ENCODE results near the gene CCL26. TPM values are rescaled to one million over a fixed set of nuclear protein-coding genes. Genes with fewer than 3 reads are reported as not detected.

The CCL26 gene
- total and polyA plus RNA-seq, 2 experiments from 2014 or later = 2.2 TPM; not detected in 1

DNA sequence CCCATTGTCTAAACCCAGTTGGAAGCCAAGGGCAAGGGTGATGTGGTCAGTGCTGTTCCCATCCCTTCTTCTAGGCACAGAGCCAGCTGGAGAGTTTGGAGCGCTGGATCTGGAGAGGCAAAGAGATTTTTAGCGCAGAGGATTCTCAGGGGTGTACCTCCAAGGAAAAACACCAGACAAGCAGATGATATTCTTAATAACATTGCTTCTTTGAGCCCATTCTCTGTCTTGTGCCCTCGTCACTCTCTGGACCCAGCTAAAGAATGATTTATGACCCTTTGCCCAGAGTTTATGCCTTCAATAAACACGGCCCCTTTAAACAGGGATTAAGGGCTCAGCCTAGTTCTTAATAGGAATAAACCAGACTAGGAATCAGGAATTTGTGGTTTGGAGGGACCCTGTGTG is 28.6 kb downstream of the CCL26 start:
- peaks cover 2% of the 10 kb centered on the region for H3K79me2 ChIP-seq (ENCODE audit: insufficient read depth)
- no peaks in the 10 kb centered on the region for H3K9me3 ChIP-seq (ENCODE audit: low read depth)
- no peak overlapping the region for H3K27ac ChIP-seq
- no peak overlapping the region for H3K4me3 ChIP-seq
- no peaks in the 10 kb centered on the region for H3K9me2 ChIP-seq (ENCODE audit: insufficient read depth)
- H3K36me3 ChIP-seq (ENCODE audit: low read depth) = no peaks in the 10 kb centered on the region
- H4K20me1 ChIP-seq (ENCODE audit: insufficient read depth) = no peaks in the 10 kb centered on the region
- no peak overlapping the region for H3K9ac ChIP-seq
- no peak overlapping the region for H3K4me2 ChIP-seq (ENCODE audit: unreplicated experiment)
- no peaks in the 10 kb centered on the region for H3K4me1 ChIP-seq (ENCODE audit: insufficient read depth)
- H3F3A ChIP-seq (ENCODE audit: insufficient read depth) = no peaks in the 10 kb centered on the region
- WGBS, 2 experiments (ENCODE audit: low coverage in 1 of 2, low lambda C conversion rate in 2 of 2, missing lambda C conversion rate in 2 of 2) = 35 to 40% methylated on average over 4 of the region's 4 CpGs
- H2AFZ ChIP-seq = no peak overlapping the region
- DNase-seq = no peak
- no peaks in the 10 kb centered on the region for H3K27me3 ChIP-seq (replicated peaks; ENCODE audit: insufficient read depth)
- in situ Hi-C loops (cut with MboI) = no loop called here
- TF ChIP-seq EZH2phosphoT487 (IDR thresholded peaks at IDR 0.05; ENCODE audit: insufficient read depth, low read depth) = no peak
- no peak for TF ChIP-seq EZH2 (IDR thresholded peaks at IDR 0.05; ENCODE audit: insufficient read depth, poor library complexity, severe bottlenecking)

DNA sequence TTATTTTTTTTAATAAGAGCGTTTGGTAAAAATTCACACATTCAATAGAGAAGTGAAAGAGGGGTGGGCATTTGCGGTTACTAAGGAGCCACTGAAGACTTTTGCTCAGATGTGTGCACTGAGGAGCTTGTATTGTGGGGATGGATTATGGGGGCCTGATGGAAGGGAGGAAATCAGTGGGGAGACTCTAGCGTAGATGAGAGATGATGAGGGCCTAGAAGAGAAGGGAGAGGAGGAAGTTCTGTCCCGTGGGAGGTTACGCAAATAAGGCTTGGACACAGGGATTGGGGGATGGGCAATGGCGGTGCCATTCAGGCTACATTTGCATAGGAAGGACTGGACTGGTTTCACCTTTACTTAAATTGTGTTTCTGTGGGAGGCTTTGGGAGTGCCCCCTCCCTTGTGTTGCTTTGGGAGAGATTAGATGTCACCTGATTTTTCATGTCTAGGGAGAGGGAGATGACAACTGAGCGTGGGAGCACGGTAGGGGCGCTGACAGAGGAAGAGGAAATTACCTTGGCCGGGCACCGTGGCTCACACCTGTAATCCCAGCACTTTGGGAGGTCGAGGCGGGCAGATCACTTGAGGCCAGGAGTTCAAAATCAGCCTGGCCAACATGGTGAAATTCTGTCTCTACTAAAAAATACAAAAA is 31.0 kb downstream of the CCL26 start:
- no peak overlapping the region for H3K27ac ChIP-seq
- H3K9me2 ChIP-seq (ENCODE audit: insufficient read depth) = no peaks in the 10 kb centered on the region
- peaks cover 5% of the 10 kb centered on the region; the same call in 1 of the 2 replicates for H3K4me1 ChIP-seq (ENCODE audit: insufficient read depth)
- H3K9ac ChIP-seq = no peak overlapping the region
- H3K9me3 ChIP-seq (ENCODE audit: low read depth) = no peaks in the 10 kb centered on the region
- no peak for TF ChIP-seq EZH2phosphoT487 (IDR thresholded peaks at IDR 0.05; ENCODE audit: insufficient read depth, low read depth)
- in situ Hi-C loops (cut with MboI) = no loop called here
- no peaks in the 10 kb centered on the region for H3F3A ChIP-seq (ENCODE audit: insufficient read depth)
- H3K4me3 ChIP-seq = no peak overlapping the region
- no peak overlapping the region for H2AFZ ChIP-seq
- H3K27me3 ChIP-seq (replicated peaks; ENCODE audit: insufficient read depth) = no peaks in the 10 kb centered on the region
- 61 to 65% methylated on average over 13 of the region's 13 CpGs for WGBS, 2 experiments (ENCODE audit: low coverage in 1 of 2, low lambda C conversion rate in 2 of 2, missing lambda C conversion rate in 2 of 2)
- peaks cover 24% of the 10 kb centered on the region for H3K79me2 ChIP-seq (ENCODE audit: insufficient read depth)
- no peaks in the 10 kb centered on the region for H3K36me3 ChIP-seq (ENCODE audit: low read depth)
- no peaks in the 10 kb centered on the region for H4K20me1 ChIP-seq (ENCODE audit: insufficient read depth)
- H3K4me2 ChIP-seq (ENCODE audit: unreplicated experiment) = no peak overlapping the region
- DNase-seq = no peak

DNA sequence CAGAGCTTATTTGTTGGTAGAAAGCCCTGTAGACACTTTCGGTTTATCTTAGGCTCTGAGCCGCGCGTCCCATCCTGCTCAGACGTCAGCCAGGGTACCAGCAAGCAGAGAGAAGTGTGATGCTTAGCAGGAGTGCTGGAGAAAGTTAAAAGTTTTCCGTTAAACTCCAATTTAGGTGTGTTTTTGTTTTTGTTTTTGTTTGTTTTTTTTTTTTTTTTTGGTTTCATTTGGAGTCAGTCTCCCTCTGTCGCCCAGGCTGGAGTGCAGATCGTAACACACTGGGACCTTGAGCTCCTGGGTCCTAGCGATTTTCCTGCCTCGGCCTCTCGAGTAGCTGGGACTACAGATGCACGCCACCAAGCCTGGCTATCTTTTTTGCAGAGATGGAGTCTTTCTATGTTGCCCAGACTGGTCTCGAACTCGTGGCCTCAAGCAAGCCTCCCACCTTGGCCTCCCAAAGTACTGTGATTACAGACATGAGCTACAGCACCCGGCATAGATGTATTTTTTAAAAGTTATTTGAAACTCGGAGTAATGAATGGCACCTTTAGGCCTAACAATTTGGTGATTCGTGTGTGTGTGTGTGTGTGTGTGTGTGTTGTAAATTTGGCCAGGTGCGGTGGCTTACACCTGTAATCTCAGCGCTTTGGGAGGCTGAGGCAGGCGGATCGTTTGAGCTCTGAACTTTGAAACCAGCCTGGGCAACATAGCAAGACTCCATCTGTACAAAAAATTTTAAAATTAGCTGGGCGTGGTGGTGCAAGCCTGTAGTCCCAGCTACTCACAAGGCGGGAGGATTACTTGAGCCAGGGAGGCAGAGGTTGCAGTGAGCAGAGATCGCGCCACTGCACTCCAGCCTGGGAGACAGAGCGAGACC is 32.0 kb downstream of the CCL26 start:
- Histone ChIP-seq H3K79me2 (ENCODE audit: insufficient read depth) (peaks cover 29% of the 10 kb centered on the region), H3K4me2 (ENCODE audit: unreplicated experiment) (peak overlapping the region; percentile 45), H3K9ac (peak overlapping the region; percentile 76), H3K27me3 (replicated peaks; ENCODE audit: insufficient read depth) (no peaks in the 10 kb centered on the region), H4K20me1 (ENCODE audit: insufficient read depth) (no peaks in the 10 kb centered on the region), H3K9me2 (ENCODE audit: insufficient read depth) (no peaks in the 10 kb centered on the region), H3K27ac (peak overlapping the region; percentile 42), H2AFZ (peak overlapping the region; percentile 86), H3K4me3 (peak overlapping the region; percentile 90), H3K4me1 (ENCODE audit: insufficient read depth) (peaks cover 6% of the 10 kb centered on the region), H3K36me3 (ENCODE audit: low read depth) (no peaks in the 10 kb centered on the region), H3K9me3 (ENCODE audit: low read depth) (no peaks in the 10 kb centered on the region), H3F3A (ENCODE audit: insufficient read depth) (peaks cover 6% of the 10 kb centered on the region)
- TF ChIP-seq EZH2phosphoT487 (IDR thresholded peaks at IDR 0.05; ENCODE audit: insufficient read depth, low read depth) = no peak
- TF ChIP-seq EZH2 (IDR thresholded peaks at IDR 0.05; ENCODE audit: insufficient read depth, poor library complexity, severe bottlenecking) = no peak
- peak; percentile 86 for DNase-seq
- in situ Hi-C loops (cut with MboI) = no loop called here
- WGBS, 2 experiments (ENCODE audit: low coverage in 1 of 2, low lambda C conversion rate in 2 of 2, missing lambda C conversion rate in 2 of 2) = 52 to 56% methylated on average over 26 of the region's 26 CpGs

DNA sequence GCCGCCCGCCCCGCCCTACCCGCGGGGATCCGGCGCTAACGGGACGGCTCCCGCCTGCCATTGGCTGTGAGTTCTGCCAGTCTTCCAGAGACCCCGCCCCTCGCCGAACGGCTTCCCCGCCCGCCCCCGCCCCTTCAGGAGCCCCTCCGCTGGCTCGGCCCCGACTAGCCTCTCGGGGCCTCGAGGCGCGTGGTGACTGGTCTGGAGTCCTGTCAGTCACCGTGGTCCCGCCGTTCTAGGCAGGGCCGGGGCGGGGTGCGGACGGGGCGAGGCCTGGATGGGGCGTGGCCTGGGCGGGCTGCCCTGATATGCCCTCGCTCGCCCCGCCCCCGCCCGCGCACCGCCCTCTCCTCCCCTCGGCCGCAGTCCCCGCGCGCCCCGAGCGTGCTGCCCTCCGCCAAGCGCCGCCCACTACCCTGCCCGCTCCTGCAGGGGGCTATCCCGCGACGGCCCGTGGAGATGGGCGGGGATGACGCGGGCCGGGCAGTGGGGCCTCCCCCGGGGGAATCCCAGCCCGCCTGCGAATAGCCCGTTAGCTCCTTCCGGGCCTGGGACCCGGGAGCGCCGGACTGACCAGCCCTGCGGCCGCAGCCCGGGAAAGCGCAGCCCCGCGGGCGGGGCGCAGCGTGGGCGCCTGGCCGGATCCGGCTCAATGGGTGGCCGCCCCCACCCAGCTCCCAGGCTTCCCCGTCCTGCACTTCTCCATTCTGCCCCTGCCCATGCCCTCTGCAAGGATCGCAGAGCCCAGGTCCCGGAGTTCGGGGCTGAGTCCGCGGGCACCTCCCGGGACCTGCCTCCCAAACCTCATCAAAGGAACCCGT is 32.8 kb downstream of the CCL26 start:
- peak overlapping the region; percentile 87 for H3K4me2 ChIP-seq (ENCODE audit: unreplicated experiment)
- peak overlapping the region; percentile 90 for H3K4me3 ChIP-seq
- peaks cover 14% of the 10 kb centered on the region for H3K4me1 ChIP-seq (ENCODE audit: insufficient read depth)
- WGBS, 2 experiments (ENCODE audit: low coverage in 1 of 2, low lambda C conversion rate in 2 of 2, missing lambda C conversion rate in 2 of 2) = 1 to 3% methylated on average over 18 to 61 of the region's 89 CpGs
- H2AFZ ChIP-seq = peak overlapping the region; percentile 91
- peaks cover 29% of the 10 kb centered on the region for H3K79me2 ChIP-seq (ENCODE audit: insufficient read depth)
- H3K36me3 ChIP-seq (ENCODE audit: low read depth) = no peaks in the 10 kb centered on the region
- no peaks in the 10 kb centered on the region for H3K27me3 ChIP-seq (replicated peaks; ENCODE audit: insufficient read depth)
- H3K27ac ChIP-seq = peak overlapping the region; percentile 42
- H4K20me1 ChIP-seq (ENCODE audit: insufficient read depth) = no peaks in the 10 kb centered on the region
- no peak for TF ChIP-seq EZH2phosphoT487 (IDR thresholded peaks at IDR 0.05; ENCODE audit: insufficient read depth, low read depth)
- TF ChIP-seq EZH2 (IDR thresholded peaks at IDR 0.05; ENCODE audit: insufficient read depth, poor library complexity, severe bottlenecking) = no peak
- H3K9me3 ChIP-seq (ENCODE audit: low read depth) = no peaks in the 10 kb centered on the region
- H3F3A ChIP-seq (ENCODE audit: insufficient read depth) = peaks cover 14% of the 10 kb centered on the region
- in situ Hi-C loops (cut with MboI) = no loop called here
- peak overlapping the region; percentile 82 for H3K9ac ChIP-seq
- no peaks in the 10 kb centered on the region for H3K9me2 ChIP-seq (ENCODE audit: insufficient read depth)
- DNase-seq = peak; percentile 100
